Activated T-cell treated with anti-CD3 and anti-CD28 coated beads for 1 hour (primary cell): ENCODE data around the gene RNF213.
"Not testable (repeated sequence)": the region's sequence is repeated elsewhere in the genome, so short reads cannot be mapped to it uniquely, and the experiment has no call there.

Experiments
- DNase-seq: peaks from one replicate; pipeline ENCODE4 v3.0.0-alpha.2; 2020; ENCODE audit warnings: low read depth

Gene RNF213

GRCh38 chr17:80224683-80225082 is 36.0 kb upstream of the RNF213 start:
- no peak for DNase-seq

GRCh38 chr17:80225230-80225629 is 35.4 kb upstream of the RNF213 start:
- no peak for DNase-seq

DNA sequence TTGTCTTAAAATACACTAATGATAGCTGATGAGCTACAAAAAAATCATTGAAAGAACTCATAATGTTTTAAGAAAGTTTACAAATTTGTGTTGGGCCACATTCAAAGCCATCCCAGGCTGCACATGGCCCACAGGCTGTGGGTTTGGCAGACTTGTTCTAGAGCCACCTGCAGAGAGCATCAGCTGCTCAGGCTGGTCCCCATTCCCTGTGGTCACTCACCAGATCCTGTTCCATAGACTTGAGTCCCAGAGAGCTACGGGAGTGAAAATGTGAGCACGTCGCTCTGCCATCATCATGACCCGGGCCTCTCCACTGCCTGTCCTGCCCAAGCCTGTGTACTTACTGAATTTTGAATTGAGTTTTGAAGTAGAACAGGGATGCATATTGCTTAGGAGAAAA is 33.5 kb upstream of the RNF213 start:
- no peak for DNase-seq

DNA sequence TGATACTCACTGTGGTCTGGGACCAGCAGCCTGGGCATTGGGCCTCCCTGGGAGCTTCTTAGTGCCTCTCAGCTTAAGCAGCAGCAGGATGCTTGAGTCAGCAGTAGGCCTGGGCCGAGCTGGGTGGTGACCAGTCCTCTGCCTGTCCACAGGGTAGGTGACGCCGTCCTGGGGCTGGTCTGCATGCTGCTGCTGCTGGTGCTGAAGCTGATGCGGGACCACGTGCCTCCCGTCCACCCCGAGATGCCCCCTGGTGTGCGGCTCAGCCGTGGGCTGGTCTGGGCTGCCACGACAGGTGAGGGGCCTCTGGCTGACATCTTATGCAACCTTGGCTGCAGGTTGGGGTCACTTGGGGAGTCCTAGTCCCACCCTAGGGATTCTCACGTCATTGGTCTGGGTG is 33.0 kb upstream of the RNF213 start:
- no peak for DNase-seq

DNA sequence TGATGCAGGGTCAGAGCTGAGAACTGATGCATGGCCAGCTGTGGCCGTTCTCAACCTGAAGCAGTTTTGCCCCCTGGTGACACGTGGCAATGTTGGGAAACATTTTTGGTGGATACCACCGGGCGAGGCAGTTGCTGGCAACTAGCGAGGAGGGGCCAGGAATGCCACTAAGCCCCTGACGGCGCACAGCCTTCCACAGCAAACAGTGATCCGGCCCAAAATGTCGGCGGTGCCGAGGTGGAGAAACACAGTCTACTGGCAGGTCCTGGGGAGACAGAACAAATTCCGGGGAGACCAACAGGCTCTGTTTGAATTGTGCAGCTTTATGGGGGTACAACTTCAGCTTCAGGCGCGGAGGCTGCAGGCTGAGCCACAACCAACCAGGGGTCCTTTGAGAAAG is 32.2 kb upstream of the RNF213 start:
- no peak for DNase-seq

DNA sequence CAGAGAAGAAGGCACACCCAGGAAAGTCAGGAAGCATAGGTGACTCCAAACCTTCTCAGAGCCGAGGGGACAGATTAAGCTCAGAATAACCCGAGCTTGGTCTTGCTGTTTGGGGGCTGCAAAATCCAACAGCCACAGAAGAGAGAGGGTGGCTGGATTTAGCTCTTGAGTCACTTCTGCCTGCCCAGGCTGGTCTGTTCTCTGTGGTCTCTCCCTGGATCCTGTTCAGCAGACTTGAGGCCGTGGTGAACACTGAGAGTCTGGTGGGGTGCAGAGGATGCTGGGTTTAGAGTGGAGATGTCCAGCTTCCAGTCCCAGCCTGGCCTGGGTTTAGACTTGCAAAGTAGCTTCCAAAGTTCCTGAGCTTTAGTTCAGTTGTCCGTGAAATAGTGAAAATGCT is 31.6 kb upstream of the RNF213 start:
- no peak for DNase-seq

DNA sequence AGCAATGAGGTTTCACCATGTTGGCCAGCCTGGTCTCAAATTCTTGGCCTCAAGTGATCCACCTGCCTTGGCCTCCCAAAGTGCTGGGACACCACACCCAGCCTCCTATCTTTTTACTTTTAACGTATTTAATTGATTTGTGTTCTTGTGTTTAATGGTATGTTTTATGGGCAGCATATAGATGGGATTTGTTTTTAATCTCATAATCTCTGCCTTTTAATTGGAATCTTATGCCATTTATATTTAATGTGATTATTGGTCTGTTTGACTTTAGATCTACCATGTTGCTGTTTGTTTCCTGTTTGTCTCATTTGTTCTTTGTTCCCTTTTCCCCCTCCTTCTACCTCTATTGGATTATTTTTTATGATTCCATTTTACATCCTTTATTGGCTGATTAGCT is 28.2 kb upstream of the RNF213 start:
- no peak for DNase-seq

DNA sequence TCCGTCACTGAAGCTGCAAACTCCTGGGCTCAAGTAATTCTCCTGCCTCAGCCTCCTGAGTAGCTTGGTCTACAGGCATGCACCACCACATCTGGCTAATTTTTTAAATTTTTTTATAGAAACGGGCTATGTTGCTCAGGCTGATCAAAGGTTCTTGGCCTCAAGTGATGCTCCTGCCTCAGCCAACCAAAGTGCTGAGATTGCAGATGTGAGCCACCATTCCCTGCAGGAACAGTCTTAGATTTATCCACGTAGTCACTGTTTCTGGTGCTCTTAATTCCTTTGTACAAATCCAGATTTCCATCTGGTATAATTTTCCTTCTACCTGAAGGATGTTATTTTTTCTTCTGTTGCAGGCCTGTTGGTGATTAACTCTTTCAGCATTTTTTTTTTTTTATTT is 27.4 kb upstream of the RNF213 start:
- DNase-seq, result no peak

DNA sequence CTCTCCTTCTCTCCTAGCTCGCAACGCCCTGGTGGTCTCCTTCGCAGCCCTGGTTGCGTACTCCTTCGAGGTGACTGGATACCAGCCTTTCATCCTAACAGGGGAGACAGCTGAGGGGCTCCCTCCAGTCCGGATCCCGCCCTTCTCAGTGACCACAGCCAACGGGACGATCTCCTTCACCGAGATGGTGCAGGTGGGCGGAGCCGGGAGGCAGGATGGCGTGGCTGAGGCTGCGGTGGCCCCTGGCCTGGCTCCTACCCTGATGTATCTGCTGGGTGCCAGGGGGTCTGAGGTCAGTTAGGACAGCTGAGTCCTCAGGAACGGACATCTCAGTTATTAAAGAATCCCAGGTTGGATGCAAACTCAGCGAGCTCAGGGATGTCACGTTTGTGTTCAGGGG is 23.7 kb upstream of the RNF213 start:
- DNase-seq, result no peak

DNA sequence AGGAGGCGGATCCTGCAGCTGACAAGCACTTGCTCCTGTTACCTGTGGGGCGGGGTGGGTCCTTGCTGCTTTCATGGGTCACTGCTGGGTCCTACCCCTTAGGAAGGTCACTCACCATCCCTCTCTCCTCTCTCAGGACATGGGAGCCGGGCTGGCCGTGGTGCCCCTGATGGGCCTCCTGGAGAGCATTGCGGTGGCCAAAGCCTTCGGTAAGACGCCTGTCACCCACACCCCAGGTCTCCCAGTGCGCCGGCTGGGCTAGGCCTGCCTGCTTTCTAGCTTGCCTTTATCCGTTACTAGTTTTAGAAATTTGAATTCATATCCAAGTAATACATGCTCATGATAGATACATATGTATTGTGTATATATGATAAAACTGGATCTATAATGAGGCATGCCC is 23.3 kb upstream of the RNF213 start:
- no peak for DNase-seq

- DNase-seq, result no peak
Observed at GRCh38 chr17:80242505-80242904, 18.1 kb upstream of the RNF213 start.

DNA sequence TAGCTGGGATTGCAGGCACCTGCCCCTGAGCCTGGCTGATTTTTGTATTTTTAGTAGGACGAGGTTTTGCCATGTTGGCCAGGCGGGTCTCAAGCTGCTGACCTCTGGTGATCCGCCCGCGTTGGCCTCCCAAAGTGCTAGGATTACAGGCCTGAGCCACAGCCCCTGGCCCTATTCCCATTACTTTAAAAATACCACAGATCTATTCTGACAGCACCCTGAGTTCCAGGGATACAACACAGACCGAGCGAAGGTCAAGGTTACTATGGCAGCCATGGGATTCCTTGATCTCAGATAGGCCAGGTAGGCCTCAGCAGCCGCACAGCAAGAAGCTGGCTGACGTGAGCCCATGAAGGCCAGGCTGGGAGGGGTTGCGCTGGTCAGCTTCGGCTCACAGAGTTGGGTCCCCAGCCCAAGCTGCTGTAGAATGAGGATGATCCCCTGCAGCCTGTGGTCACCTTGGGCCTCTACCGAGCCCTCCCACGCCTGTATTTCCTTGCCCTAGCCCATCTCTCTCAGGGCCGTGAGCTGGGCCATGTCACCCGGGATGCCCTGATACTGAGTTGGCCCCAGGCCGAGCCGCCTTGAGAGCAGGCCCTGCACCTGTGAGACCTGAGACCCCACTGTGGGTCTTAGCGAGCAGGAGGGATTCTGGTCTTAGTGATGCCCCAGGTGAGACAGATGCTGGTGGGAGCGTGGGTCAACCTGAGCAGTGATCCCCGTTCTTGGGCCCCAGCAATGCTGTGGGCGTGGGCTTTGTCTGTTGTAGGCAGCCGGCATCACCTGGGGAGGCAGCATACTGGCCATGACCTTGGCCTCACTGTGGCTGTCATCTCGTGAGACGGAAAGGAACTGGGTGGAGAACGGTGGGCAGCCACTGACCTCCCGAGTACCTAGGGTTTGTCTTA is 16.9 kb upstream of the RNF213 start:
- DNase-seq, result no peak

- DNase-seq, result not testable (repeated sequence)
Observed at GRCh38 chr17:80244448-80244847, 16.2 kb upstream of the RNF213 start.

- DNase-seq, result no peak
Observed at GRCh38 chr17:80244871-80245509, 15.7 kb upstream of the RNF213 start.

GRCh38 chr17:80245566-80246265 is 14.9 kb upstream of the RNF213 start:
- DNase-seq, result no peak

DNA sequence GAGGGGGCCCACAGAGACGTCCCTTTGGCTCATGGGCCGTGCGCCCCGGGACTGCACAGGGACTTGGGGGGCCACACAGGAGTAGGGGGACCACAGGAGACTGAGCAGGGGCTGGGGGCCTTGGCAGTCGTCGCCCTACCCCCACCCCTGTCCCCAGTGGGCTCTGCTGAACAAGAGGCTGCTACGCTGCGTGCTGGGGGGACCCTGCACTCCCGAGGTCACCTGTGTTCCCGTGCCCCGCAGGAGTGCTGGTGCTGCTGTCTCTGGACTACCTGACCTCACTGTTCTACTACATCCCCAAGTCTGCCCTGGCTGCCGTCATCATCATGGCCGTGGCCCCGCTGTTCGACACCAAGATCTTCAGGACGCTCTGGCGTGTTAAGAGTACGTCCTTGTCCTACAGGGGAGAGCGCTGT is 14.4 kb upstream of the RNF213 start:
- DNase-seq, result no peak

DNA sequence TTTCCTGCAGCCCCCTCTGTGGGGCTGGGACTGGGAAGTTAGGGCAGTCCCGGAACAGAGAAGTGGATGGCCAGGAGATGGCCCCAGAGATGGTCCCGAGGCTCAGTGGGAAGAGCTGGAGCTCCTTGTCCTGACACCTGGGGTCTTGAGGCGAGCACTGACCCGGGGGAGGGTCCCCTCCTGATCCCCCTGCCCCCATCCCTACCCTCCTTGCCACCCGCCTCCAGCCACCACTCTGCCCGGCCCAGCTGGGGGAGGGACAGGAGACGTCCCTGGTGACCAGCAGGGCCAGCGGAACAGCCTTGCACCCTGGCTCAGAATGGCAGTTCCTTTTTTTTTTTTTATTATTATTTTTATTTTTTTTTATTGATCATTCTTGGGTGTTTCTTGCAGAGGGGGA is 13.9 kb upstream of the RNF213 start:
- DNase-seq, result no peak

- no peak for DNase-seq
Observed at GRCh38 chr17:80247561-80247960, 13.1 kb upstream of the RNF213 start.

DNA sequence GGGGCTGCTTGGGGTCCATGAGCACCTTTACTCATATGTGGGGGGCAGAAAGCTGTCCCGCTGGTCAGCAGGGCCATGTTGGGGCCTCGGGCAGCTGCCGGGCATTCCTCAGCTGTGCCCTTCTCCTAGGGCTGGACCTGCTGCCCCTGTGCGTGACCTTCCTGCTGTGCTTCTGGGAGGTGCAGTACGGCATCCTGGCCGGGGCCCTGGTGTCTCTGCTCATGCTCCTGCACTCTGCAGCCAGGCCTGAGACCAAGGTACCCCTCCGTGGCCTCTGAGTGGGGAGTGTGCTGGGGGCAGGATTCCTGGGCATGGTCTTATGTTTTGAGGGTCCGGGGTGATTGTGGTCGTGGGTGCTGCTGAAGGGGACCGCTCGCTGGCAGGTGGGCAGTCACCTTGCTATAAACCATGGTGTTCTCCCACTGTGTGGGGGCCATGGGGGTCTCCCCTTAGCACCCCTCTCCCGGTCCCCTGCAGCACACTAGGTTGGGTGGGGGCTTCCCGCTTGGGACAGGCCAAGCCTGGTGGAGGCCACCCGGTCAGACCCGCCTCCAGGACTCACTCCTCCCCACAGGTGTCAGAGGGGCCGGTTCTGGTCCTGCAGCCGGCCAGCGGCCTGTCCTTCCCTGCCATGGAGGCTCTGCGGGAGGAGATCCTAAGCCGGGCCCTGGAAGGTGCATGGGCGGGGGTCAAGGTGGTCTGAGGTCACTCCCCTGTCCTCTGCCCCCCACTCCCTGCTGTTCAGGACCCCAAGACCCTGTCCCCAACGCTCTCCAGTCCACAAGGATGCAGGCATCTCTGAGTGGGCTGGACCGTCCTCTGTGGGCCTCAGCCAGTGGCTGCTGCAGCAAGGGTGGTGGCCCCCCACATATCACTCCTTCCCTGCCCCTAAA is 12.4 kb upstream of the RNF213 start:
- DNase-seq, result no peak

DNA sequence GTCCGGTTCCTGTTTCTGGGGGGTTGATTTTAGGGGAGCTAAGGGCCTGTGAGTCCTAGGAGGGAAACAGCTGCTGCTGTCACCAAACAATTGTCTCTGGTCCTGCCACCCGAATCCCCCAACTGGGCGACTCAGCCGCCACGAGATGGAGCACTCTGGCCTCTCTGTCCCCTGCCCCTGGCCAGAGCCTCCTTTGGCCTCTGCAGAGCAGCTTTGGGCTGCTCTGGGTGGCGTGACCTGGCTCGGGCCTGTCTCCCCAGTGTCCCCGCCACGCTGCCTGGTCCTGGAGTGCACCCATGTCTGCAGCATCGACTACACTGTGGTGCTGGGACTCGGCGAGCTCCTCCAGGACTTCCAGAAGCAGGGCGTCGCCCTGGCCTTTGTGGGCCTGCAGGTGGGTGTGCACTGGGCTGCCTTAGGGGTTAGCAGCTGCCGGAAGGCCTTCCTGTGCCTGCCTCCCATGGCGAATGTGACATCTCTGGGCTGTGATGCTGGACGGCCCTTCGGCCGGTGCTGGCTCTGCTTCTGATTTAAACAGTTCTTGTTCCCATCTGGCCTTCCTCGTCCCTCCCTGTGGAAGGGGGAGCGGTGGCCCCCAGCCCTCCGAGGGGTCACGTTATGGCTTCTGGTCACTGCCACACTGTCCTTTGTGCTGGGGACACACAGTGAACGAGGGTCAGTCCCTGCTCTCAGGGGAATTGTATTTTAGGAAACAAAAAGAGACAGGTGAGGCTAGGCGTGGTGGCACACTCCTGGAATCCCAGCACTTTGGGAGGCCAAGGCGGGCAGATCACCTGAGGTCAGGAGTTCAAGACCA is 11.6 kb upstream of the RNF213 start:
- DNase-seq, result no peak

DNA sequence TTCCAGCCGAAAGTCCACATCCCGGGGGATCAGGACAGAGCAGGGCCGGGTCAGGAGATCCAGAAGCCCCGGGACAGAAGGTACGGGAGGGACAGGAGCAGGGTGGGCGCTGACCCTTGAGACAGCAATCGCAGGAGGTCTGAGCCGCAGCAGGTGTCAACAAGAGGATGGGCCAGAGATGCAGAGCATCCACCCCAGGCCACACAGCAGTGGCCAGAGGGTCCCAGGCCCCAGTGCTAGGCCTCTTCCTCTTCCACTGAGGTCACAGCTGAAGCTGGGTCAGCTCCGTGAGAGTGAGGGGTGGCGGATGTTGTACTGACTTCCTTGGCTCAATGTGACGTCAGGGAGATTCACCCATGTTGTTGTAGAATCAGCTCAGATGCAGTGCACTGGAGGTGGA is 8.7 kb upstream of the RNF213 start:
- no peak for DNase-seq
